GM19467 (cell line): Measurements from ENCODE around the gene CFAP73.
A peak's percentile ranks its signal among the peaks of the same experiment; 100 is the strongest.
"Not testable (repeated sequence)": the region's sequence is repeated elsewhere in the genome, so short reads cannot be mapped to it uniquely, and the experiment has no call there.

Experiments
- ATAC-seq: cut with Tn5 transposase; IDR thresholded peaks from one replicate; pipeline ENCODE4 v1.9.1; 2021; ENCODE audit warnings: mild to moderate bottlenecking, moderate library complexity; ENCODE audit not compliant: unreplicated experiment

CFAP73 gene

DNA sequence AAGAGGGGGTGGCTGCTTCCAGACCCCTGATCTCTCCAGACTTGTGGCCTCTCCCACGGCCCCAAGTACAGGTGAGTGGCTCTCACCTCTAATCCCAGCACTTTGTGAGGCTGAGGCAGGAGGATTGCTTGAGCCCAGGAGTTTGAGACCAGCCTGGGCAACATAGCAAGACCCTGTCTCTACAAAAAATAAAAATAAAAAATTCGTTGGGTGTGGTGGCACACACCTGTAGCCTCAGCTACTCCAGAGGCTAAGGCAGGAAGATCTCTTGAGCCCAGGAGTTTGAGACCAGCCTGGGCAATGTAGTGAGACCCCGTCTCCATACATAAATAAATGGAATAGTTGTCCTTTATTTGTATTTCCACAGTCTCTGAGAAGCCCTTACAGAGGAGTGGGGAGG, 7.8 kb upstream of the CFAP73 start:
- not testable (repeated sequence) for ATAC-seq

DNA sequence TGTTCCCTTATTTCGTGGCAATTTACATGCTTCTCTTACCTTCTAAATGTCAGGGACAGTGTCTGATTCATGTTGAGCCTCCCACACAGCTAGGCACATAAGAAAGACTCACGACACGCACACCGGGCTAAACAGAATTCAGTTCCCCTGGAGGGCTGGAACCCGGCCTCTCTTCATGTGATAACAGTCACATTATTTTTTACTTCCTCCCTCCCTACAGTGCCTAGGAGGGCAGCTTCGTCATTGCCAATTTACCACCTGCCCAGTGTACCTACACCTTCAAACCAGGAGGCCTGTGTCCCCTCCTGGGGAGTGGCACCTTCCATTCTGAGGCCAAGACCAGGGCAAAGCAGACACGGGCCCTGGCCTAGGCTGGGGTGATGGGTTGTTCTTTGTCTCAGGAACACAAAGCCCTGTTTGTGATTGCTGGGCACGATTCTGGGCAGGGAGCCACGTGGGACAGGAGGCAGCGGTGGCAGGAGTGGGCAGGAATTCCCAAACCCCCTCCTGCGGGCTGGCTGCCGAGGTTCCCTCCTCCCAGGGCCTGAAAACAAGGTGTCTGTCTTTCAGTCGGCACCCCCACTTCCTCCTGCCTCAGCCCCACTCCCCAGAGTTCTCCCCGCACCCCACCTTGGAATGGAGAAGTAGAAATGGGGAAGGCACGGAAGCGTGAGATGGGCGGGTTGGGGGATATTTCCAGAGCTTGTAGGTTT, 7.2 kb upstream of the CFAP73 start:
- no peak for ATAC-seq

DNA sequence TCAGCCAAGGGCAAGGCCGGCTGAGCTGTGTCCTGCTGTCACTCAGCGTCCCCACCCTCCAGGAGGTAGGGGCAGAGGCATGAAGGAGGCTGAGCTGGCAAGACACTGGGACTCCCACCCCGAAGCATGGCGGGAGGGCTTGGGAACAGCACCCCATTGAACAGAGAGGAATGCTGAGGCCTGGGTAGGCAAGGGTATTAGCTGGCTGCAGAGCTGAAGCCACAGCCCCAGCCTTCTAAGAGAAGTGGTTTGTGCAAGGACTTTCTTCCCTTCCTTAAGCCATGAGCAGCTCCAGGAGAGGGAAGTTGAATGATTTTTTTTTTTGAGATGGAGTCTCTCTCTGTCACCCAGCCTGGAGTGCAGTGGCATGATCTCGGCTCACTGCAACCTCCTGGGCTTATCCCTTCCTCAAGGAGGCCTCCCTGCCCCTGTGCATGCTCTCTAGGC, 6.6 kb upstream of the CFAP73 start:
- no peak for ATAC-seq

DNA sequence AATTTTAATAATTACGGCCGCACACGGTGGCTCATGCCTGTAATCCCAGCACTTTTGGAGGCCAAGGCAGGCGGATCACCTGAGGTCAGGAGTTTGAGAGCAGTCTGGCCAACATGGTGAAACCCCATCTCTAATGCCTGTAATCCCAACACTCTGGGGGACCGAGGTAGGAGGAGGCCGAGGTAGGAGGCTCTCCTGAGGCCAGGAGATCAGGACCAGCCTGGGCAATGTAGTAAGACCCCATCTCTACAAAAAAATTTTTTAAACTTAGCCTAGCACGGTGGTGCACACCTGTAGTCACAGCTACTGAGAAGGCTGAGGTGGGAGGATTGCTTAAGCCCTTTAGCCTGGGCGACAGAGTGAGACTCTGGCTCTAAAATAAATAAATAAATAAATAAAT, 5.6 kb upstream of the CFAP73 start:
- ATAC-seq = no peak

DNA sequence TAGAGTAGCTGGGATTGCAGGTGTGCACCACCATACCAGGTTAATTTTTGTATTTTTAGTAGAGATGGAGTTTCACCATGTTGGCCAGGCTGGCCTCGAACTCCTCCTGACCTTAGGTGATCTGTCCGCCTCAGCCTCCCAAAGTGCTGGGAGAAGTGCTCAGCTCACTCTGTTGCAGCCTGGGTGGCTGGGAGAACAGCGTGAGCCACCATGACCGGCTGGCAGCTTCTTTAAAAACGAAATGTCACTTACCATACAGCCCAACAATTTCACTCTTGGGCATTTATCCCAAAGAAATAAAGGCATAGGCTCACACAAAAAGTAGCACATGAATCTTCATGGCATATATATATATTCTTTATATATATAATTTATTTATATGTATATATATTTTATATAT, 4.7 kb upstream of the CFAP73 start:
- no peak for ATAC-seq

DNA sequence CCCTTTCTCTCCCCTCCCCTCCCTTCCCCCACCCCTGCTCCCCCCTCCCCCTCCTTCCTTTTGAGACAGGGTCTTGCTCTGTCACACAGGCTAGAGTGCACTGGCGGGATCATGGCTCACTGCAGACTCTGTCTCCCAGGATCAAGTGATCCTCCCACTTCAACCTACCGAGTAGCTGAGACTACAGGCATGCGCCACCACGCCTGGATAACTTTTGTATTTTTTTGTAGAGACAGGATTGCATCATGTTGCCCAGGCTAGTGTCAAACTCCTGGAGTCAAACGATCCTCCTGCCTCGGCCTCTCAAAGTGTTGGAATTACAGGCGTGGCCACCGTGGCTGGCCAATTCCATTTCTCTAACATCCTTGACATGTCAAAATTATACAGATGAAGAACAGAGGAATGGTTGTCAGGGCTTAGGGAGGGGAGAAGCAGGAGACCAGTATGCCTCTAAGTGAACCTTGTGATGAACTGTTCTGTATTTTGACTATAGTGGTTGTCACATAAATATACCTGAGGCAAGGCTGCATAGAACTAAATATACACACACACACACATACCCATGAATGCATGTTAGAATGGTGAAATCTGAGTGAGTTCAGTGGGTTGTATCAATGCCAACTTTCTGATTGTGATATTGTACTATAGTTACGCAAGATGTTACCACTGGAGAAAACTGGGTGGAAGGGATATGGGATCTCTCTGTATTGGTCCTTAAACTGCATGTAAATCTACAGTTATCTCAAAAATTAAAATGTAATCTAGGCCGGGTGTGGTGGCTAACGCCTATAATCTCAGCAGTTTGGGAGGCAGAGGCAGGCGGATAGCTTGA, 3.6 kb upstream of the CFAP73 start:
- no peak for ATAC-seq

DNA sequence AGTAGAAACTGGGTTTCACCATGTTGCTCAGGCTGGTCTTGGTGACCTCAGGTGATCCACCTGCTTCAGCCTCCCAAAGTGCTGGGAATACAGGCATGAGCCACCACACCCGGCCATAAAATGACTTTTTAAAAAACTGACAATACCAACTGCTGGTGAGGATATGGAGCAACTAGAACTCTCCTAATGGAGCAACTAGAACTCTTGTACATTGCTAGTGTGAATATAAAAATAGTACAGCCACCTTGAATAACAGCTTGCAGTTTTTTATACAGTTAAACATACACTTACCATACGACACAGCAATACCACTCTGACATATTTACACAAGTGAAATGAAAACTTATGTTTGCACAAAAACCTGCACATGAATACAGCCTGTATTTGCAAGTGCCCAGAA, 2.5 kb upstream of the CFAP73 start:
- no peak for ATAC-seq

DNA sequence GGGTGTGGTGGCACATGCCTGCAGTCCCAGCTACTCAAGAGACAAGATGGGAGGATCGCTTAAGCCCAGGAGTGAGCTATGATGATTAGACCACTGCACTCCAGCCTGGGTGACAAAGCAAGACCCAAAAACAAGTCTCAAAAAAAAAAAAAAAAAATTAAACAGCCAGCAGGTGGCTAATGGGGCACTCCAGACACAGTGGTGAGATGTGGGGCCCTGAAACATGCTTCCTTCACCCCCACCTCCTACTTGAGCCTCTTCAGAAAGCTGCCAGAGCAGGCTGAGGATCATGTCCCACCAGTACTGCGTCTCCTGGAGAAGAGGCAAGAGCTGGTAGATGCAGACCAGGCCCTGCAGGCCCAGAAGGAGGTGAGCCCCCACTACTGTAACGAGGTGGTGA, 2.1 kb downstream of the CFAP73 start:
- ATAC-seq = no peak

DNA sequence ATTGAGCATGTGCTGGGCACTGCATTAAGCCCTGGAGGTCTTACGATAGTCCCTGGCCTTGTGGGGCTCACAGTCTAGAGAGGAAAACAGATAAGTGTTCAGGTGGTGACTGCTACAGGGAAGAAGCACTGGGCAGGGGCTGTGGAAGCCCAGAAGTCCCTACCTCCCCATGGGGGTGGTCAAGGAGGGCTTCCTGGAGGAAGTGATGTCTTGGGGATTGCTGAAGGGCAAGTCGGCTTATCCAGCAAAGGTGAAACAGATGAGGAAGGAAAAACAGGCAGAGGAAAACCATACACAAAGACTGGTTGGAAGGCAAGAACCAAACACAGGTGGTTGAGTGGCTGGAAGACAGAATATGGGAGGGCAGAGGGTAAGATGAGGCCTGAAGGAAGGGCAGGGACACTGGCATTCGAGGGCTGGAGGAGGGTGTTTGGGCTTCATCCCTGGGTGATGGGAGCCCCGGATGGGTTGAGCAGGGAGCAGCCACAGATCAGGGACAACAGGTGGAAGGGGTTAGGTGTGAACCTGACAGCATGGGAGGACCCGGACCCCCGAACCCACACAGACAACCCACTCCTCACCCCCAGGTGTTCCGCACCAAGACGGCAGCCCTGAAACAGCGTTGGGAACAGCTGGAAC, 2.8 kb downstream of the CFAP73 start:
- ATAC-seq = no peak

DNA sequence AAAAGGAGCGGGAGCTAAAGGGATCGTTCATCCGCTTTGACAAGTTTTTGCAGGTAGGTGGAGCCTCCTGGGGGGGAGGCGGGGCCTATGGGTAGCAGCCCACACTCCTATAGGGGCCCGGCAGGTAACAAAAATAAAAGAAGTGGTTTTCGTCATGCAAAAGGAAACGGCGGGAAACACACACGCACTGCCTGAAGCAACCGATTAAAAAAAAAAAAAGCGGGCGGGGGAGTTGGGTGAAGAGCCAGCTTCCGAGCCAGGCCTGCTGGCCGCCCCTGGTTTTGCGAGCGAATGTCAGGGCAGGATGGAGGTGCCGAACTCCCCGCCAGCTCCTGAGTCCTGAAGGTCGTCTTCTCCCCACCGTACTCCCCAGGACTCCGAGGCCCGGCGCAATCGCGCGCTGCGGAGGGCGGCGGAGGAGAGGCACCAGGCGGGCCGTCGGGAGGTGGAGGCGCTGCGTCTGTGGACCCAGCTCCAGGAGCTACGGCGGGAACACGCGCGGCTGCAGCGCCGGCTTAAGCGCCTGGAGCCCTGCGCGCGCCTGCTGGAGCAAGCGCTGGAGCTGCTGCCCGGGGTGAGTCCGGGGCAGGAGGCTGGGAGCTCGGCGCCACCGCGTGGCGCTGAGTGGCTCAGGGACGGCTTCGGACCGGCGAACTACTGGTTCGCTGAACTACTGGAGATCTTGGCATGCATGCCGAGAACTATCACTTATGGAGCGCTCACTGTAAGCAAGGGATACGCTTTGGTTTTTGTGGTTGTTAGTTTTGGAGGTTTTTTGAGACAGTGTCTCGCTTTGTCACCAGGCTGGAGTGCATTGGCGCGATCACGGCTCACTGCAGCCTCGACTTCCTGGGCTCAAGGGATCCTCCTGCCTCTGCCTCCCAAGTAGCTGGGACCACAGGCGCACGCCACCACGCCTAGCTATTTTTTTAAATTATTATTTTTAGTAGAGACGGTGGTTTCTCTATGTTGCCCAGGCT, 3.6 kb downstream of the CFAP73 start:
- ATAC-seq = peak; percentile 72

DNA sequence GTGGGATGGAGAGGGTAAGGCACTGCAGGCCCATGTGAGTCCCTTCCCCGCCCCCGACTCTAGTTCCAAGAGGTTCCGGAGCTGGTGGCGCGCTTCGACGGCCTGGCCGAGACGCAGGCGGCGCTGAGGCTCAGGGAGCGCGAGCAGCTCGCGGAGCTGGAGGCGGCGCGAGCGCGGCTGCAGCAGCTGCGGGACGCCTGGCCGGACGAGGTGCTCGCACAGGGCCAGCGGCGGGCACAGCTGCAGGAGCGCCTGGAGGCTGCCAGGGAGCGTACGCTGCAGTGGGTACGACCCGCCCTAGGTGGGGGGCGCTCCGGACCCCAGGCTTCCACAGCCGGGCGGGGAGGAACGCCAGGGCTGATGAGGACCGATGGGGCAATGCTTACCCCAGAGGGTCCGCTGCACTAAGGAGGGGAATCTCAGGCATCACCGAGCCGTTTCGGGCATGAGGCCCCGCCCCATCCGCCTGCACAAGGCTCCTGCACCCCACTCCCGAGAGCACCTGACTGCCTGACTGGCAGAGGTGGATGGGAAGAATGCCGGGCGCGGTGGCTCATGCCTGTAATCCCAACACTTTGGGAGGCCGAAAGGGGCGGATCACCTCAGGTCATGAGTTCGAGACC, 4.9 kb downstream of the CFAP73 start:
- ATAC-seq = no peak

DNA sequence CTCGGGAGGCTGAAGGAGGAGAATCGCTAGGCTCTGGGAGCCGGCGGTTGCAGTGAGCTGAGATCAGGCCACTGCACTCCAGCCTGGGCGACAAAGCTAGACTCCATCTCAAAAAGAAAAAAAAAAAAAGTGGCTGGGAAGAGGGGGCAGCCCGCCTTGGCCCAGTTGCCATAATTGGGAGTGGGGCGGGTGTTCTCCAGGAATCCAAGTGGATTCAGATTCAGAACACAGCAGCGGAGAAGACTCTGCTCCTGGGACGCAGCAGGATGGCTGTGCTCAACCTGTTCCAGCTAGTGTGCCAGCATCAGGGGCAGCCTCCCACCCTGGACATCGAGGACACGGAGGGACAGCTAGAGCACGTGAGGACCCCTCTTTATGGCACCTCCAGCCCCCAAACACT, 5.5 kb downstream of the CFAP73 start:
- ATAC-seq = no peak

DNA sequence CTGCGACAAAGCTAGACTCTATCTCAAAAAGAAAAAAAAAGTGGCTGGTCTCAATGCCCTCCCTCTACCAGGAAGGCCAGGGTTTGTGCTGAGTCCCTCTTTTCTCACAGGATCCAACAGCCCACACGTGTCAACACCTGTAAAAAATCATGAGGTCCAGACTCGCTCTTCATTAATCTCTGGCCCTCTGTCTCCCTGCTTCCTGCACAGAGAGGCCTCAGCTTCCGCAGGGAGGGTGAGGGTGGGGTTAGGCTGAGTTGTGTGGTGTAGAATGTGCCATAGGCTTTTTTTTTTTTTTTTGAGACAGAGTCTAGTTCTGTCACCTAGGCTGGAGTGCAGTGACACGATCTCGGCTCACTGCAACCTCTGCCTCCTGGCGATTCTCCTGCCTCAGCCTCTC, 6.1 kb downstream of the CFAP73 start:
- ATAC-seq = no peak

DNA sequence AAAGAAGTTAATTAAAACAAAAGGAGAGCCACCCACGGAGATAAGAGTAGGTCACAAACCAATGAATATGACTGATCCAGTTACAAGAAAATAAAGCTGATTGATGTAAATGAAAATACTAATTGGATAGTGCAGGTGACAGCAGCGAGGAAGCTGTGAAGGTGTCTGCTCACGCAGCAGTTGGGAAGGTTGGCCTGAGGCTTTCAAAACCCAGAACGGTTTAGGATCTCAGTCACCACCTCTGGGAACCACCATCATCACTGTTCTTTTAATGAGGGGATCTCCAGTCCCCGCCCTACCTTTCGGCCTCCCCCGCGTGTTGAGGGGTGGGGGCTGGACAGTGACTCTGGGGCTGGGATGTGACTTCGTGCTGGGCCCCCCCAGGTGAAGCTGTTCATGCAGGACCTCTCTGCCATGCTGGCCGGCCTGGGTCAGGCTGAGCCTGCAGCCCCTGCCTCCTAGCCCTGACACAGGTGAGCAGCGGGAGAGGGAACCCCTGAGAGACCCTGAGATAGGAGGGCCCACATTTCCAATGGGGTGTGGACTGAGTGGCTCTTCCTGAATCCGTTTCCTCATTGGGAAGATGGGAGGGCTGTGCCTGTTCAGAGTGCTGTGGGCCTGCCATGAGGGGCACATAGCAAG, 7.8 kb downstream of the CFAP73 start:
- no peak for ATAC-seq

DNA sequence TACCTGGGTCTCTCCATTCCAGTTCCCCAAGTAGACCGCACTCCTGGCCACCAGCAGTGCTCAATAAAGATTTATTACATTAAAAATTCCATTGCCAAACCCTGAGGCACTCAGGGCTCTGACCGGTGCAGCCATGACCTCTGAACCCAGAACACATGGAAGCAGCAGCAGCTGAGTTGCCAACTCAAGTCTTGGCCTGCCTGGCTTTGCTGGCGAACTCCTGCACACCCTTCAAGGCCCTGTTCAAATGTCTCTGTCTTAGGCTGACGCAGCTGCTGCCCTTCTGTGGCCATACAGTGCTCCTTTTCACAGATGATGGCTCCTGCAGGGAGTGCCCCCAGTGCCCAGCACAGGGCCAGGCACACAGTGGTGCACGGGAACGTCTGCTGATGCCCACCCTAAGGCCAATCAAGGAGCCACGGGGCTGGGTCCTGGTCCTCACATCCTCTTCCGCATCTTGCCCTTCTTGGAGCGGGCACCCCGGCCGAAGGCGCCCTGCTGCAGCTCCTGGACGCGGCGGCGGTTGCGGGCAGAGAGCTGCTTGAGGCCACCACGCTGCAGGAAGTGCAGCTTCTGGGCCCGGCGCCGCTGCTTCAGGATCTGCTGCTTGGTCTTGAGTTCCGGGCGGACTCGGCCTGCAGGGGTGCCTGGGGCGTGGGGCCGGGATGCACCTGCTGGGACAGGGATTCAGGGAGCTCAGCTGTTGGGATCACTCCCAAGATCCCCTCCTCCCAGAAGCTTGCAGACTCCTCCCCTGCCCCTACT, 9.1 kb downstream of the CFAP73 start:
- no peak for ATAC-seq

DNA sequence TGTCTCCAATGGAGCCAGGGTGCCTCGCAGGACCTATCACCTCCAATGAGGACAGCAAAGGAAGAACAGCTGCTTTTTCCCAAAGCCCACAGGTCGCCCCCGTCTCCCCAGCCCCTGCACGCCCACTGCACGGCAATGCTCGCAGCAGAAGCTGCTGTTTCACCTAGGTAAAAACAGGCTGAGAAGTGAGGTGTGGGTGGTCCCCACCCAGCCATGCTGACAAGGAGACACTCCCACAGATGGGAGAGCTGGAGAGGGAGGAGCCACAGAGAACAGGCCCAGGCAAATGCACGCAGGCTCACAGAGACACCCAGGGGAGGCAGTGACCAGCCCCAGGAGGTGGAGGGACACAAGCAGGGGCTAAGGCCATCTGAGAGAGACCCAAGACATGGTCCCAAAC, 10.4 kb downstream of the CFAP73 start:
- ATAC-seq = no peak

DNA sequence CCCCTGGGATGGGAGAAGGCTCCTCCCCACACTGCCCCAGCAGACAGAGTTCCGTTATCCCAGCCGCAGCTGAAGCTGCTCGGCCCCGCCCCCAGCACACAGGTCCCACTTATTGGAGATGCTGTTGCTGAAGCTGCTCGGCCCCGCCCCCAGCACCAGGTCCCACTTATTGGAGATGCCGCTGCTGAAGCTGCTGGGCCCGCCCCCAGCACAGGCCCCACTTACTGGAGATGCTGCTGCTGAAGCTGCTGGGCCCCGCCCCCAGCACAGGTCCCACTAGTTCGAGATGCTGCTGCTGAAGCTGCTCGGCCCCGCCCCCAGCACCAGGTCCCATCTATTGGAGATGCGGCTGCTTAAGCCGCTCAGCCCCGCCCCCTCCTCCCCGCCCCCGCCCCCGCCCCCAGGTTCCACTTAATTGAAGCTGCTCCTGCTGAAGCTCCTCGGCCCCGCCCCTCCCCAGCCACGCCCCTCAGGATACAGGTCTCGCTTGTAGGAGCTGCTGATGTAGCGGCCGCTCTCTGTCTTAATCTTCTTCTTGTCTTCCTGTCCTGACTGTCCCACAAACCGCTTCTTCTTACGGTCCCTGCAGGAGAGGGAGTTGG, 12.0 kb downstream of the CFAP73 start:
- no peak for ATAC-seq

DNA sequence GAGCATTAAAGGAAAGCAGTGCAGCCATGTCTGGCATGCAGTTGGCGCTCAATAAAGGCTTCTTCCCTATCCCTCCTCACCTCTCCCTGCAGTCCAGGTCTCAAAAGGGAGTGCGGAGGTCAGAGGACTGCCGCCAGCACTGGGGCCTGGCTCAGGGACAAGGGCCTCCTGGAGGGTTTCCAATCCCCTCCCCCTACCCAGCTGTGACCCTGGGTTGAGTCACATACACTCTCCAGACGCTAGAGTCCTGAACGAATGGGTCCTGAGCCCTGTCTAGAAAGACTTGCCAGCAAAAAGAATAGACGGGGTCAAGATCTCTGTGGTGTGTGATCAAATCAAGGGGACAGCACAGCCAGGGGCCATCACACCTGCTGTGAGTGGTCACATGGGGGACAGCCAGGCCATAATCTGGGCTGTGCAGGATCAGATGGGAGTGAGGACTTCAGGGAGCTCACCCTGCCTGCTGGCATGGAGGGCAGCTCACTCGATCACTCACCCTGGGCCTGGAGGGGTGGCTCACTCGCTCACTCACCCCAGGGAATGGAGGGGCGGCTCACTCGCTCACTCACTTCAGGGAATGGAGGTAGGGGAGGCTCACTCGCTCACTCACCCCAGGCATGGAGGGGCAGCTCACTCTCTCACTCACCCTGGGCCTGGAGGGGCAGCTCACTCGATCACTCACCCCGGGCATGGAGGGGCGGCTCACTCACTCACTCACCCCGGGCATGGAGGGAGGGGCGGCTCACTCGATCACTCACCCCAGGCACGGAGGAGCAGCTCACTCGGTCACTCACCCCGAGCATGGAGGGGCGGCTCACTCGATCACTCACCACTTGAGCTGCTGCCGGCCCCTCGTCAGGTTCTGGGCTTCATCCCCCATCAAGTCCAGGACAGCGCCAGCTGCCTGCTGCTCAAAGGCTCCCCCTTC, 12.8 kb downstream of the CFAP73 start:
- ATAC-seq = no peak
